Measurements from ENCODE around the gene BPIFB1. TPM values are rescaled to one million over a fixed set of nuclear protein-coding genes. Genes with fewer than 3 reads are reported as not detected.

BPIFB1 gene
- total RNA-seq, 2 donors from 2014 or later = not detected

- H3K36me3 Mint-ChIP-seq = peaks cover 4 to 6% of the 10 kb centered on the region in 2 donors
- H3K9me3 Mint-ChIP-seq = no peaks in the 10 kb centered on the region
- DNase-seq (ENCODE audit: low spot score in 2 of 2) (no peak), ATAC-seq (no peak)
- H3K27ac Mint-ChIP-seq = no peak overlapping the region
Measured at GRCh38 chr20:33259371-33259770, 23.6 kb upstream of the BPIFB1 start.

- no peaks in the 10 kb centered on the region for H3K9me3 Mint-ChIP-seq
- H3K36me3 Mint-ChIP-seq = peaks cover 4 to 6% of the 10 kb centered on the region in 2 donors
- ATAC-seq (no peak), DNase-seq (ENCODE audit: low spot score in 2 of 2) (no peak)
- H3K27ac Mint-ChIP-seq = no peak overlapping the region
Measured at GRCh38 chr20:33261465-33261864, 21.5 kb upstream of the BPIFB1 start.

GRCh38 chr20:33262658-33263065 lies 20.4 kb upstream of the BPIFB1 start:
- ATAC-seq (peak in 1 of 2 donors; percentile 36), DNase-seq (ENCODE audit: low spot score in 2 of 2) (no peak)
- Mint-ChIP-seq H3K27ac (no peak overlapping the region), H3K36me3 (peaks cover 4 to 6% of the 10 kb centered on the region in 2 donors), H3K9me3 (no peaks in the 10 kb centered on the region)

GRCh38 chr20:33263784-33264183 lies 19.2 kb upstream of the BPIFB1 start:
- no peak for ATAC-seq
- H3K36me3 Mint-ChIP-seq = peaks cover 4 to 6% of the 10 kb centered on the region in 2 donors
- no peak for DNase-seq (ENCODE audit: low spot score in 2 of 2)
- no peak overlapping the region for H3K27ac Mint-ChIP-seq
- H3K9me3 Mint-ChIP-seq = no peaks in the 10 kb centered on the region

GRCh38 chr20:33267701-33268100 lies 15.3 kb upstream of the BPIFB1 start:
- DNase-seq (ENCODE audit: low spot score in 2 of 2) = no peak
- Mint-ChIP-seq H3K36me3 (peaks cover 0 to 4% of the 10 kb centered on the region in 2 donors), H3K9me3 (no peaks in the 10 kb centered on the region), H3K27ac (no peak overlapping the region)
- no peak for ATAC-seq

- H3K9me3 Mint-ChIP-seq = no peaks in the 10 kb centered on the region
- DNase-seq (ENCODE audit: low spot score in 2 of 2) (peak in 1 of 2 donors; percentile 9), ATAC-seq (no peak)
- no peaks in the 10 kb centered on the region for H3K36me3 Mint-ChIP-seq
- H3K27ac Mint-ChIP-seq = peak overlapping the region in 1 of 2 donors; percentile 10
Measured at GRCh38 chr20:33272155-33272873, 10.7 kb upstream of the BPIFB1 start.

- DNase-seq (ENCODE audit: low spot score in 2 of 2) = no peak
- H3K9me3 Mint-ChIP-seq = no peaks in the 10 kb centered on the region
- H3K36me3 Mint-ChIP-seq = no peaks in the 10 kb centered on the region
- peak; percentile 63 to 92 for ATAC-seq
- H3K27ac Mint-ChIP-seq = no peak overlapping the region
Measured at GRCh38 chr20:33273117-33273851, 9.7 kb upstream of the BPIFB1 start.

GRCh38 chr20:33275215-33275614 lies 7.8 kb upstream of the BPIFB1 start:
- no peak overlapping the region for H3K27ac Mint-ChIP-seq
- H3K9me3 Mint-ChIP-seq = no peaks in the 10 kb centered on the region
- no peaks in the 10 kb centered on the region for H3K36me3 Mint-ChIP-seq
- no peak for ATAC-seq
- no peak for DNase-seq (ENCODE audit: low spot score in 2 of 2)

GRCh38 chr20:33275871-33276270 lies 7.1 kb upstream of the BPIFB1 start:
- H3K36me3 Mint-ChIP-seq = no peaks in the 10 kb centered on the region
- ATAC-seq (no peak), DNase-seq (ENCODE audit: low spot score in 2 of 2) (no peak)
- no peaks in the 10 kb centered on the region for H3K9me3 Mint-ChIP-seq
- H3K27ac Mint-ChIP-seq = no peak overlapping the region

GRCh38 chr20:33276303-33277113 lies 6.5 kb upstream of the BPIFB1 start:
- Mint-ChIP-seq H3K27ac (peak overlapping the region; percentile 19 to 53), H3K9me3 (no peaks in the 10 kb centered on the region), H3K36me3 (no peaks in the 10 kb centered on the region)
- DNase-seq (ENCODE audit: low spot score in 2 of 2) = no peak
- no peak for ATAC-seq

GRCh38 chr20:33277471-33278441 lies 5.3 kb upstream of the BPIFB1 start:
- ATAC-seq (no peak), DNase-seq (ENCODE audit: low spot score in 2 of 2) (no peak)

GRCh38 chr20:33278700-33279099 lies 4.3 kb upstream of the BPIFB1 start:
- DNase-seq (ENCODE audit: low spot score in 2 of 2) (no peak), ATAC-seq (no peak)
- no peaks in the 10 kb centered on the region for H3K9me3 Mint-ChIP-seq
- no peak overlapping the region for H3K27ac Mint-ChIP-seq
- no peaks in the 10 kb centered on the region for H3K36me3 Mint-ChIP-seq

More at GRCh38 chr20:33277471-33278441, 5.3 kb upstream of the BPIFB1 start:
- Mint-ChIP-seq H3K9me3 (no peaks in the 10 kb centered on the region), H3K27ac (peak overlapping the region in 1 of 2 donors; percentile 22), H3K36me3 (no peaks in the 10 kb centered on the region)

GRCh38 chr20:33279261-33279910 lies 3.6 kb upstream of the BPIFB1 start:
- Mint-ChIP-seq H3K27ac (no peak overlapping the region), H3K9me3 (no peaks in the 10 kb centered on the region), H3K36me3 (no peaks in the 10 kb centered on the region)
- ATAC-seq (no peak), DNase-seq (ENCODE audit: low spot score in 2 of 2) (no peak)

- Mint-ChIP-seq H3K36me3 (no peaks in the 10 kb centered on the region), H3K27ac (no peak overlapping the region), H3K9me3 (no peaks in the 10 kb centered on the region)
- ATAC-seq (no peak), DNase-seq (ENCODE audit: low spot score in 2 of 2) (peak in 1 of 2 donors; percentile 20)
Measured at GRCh38 chr20:33280000-33280680, 2.9 kb upstream of the BPIFB1 start.

GRCh38 chr20:33280775-33281174 lies 2.2 kb upstream of the BPIFB1 start:
- ATAC-seq (no peak), DNase-seq (ENCODE audit: low spot score in 2 of 2) (no peak)
- Mint-ChIP-seq H3K27ac (no peak overlapping the region), H3K9me3 (no peaks in the 10 kb centered on the region), H3K36me3 (no peaks in the 10 kb centered on the region)

Measured in activated naive CD4-positive, alpha-beta T cell treated with anti-CD3 and anti-CD28 coated beads, Interleukin-2, amount 50 U/mL, for 72 hours (primary cell).